HG03565 (cell line): ENCODE measurements around the gene CREB3L1.

ENCODE experiments used
- ATAC-seq: cut with Tn5 transposase; IDR thresholded peaks from one replicate; pipeline ENCODE4 v1.9.1; 2021; ENCODE audit warnings: mild to moderate bottlenecking, moderate library complexity; ENCODE audit not compliant: unreplicated experiment

CREB3L1 gene, protein sequence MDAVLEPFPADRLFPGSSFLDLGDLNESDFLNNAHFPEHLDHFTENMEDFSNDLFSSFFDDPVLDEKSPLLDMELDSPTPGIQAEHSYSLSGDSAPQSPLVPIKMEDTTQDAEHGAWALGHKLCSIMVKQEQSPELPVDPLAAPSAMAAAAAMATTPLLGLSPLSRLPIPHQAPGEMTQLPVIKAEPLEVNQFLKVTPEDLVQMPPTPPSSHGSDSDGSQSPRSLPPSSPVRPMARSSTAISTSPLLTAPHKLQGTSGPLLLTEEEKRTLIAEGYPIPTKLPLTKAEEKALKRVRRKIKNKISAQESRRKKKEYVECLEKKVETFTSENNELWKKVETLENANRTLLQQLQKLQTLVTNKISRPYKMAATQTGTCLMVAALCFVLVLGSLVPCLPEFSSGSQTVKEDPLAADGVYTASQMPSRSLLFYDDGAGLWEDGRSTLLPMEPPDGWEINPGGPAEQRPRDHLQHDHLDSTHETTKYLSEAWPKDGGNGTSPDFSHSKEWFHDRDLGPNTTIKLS

DNA sequence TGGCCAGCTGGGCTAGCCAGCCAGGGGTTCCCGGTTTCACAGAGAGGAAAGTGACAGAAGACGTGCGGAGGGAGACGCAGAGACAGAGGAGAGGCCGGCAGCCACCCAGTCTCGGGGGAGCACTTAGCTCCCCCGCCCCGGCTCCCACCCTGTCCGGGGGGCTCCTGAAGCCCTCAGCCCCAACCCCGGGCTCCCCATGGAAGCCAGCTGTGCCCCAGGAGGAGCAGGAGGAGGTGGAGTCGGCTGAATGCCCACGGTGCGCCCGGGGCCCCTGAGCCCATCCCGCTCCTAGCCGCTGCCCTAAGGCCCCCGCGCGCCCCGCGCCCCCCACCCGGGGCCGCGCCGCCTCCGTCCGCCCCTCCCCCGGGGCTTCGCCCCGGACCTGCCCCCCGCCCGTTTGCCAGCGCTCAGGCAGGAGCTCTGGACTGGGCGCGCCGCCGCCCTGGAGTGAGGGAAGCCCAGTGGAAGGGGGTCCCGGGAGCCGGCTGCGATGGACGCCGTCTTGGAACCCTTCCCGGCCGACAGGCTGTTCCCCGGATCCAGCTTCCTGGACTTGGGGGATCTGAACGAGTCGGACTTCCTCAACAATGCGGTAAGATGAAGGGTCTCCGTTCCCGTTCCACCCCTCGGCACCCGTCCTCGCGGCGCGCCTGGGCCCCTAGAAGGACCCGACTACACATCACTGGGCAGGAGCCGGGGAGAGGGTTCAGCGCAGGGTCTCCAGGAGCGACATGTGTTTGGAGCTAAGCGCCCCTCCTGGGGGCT, at the start of gene CREB3L1:
Gene CREB3L1, plus strand, starts transcription at position 41 of the 765 bp plus-strand sequence. Its CDS starts 450 bp downstream, at position 491.
- ATAC-seq: no peak

DNA sequence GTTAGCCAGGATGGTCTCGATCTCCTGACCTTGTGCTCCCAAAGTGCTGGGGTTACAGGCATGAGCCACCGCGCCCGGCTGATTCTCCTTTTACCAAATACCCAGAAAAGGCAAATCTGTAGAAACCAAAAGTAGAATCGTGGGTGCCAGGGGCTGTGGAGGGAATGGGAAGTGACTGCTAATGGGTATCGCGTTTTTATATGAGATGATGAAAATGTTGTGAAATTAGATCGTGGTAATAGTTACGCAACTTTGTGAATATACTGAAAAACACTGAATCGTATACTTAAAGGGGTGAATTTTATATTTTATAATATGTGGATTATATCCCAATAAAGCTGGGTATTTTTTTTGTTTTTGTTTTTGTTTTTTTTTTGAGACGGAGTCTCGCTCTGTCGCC, 48.2 kb upstream of the CREB3L1 start:
- no peak for ATAC-seq

DNA sequence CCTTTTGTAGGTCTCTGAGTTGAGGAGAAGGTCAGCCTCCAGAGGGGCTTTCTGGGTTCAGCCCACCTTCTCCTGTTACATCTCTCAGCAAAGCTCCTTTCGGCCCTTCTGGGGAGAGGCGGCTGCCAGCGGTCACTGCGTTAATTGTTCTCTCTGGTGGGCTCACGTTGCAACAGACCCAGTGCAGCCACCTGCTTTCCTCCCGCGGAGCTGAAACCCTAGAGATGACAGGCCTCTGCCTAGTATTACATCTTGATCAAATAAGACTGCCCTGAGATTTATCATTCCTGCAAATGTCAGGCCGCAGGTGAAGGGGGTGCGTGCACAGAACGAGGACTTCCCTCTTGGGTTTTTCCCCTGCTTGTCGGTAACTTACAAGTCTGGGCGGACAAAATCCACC, 43.2 kb upstream of the CREB3L1 start:
- ATAC-seq: no peak

GRCh38 chr11:46235777-46236688, 41.4 kb upstream of the CREB3L1 start:
- no peak for ATAC-seq

DNA sequence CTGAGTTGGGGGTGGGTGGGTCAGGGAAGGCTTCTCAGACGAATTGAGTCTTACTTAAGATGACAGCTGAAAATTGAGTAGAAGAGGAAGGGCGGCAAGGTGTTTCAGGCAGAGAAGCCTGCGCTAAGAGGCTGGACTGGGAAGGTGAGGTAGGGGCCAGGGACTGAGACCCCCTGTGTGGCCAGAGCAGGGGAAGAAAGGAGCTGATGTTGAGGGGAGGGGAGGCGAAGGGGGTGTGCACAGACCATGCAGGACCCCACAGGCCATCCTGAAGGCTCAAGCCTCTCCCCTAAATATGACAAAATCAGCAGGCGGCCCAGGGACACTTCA, 40.6 kb upstream of the CREB3L1 start:
- ATAC-seq: no peak

DNA sequence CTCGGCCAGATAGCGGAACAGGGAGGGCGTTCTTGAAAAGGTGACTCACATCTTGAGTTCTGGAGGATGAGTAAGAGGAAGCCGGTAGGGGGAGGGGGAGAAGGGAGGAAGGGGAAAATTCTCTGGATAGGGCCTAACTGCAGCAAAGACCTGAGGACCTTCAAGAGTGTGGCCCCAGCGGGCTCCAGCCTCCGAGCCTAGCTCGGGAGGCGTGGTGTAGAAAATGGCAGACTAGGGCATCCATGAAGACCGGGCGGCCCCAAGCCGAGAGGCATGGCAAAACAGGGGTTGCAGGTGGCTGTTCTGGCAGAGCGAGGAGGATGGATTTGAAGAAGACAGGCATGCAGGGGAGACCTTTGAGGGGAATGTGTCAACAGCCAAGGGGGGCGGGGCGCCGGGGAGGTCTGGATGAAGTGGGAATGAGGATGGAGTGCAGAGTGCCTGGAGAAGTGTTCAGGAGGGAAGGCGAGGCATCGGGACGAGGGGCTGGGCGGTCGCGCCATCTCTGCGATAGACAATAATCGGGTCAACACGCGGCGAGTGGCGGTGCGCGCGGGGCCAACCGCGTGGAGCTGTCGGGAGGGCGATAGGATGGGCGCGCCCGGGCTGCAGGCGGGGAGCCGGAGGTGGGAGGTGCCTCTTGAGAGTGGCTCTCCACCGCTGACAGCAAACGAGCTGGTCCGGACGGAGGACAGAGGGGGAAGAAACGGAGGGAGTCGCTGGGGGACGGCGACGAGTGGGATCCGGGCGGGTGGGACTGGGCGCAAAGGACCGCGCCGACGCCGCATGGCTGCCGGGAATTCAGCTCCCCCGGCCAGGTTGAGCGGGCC, 40.0 kb upstream of the CREB3L1 start:
- no peak for ATAC-seq

DNA sequence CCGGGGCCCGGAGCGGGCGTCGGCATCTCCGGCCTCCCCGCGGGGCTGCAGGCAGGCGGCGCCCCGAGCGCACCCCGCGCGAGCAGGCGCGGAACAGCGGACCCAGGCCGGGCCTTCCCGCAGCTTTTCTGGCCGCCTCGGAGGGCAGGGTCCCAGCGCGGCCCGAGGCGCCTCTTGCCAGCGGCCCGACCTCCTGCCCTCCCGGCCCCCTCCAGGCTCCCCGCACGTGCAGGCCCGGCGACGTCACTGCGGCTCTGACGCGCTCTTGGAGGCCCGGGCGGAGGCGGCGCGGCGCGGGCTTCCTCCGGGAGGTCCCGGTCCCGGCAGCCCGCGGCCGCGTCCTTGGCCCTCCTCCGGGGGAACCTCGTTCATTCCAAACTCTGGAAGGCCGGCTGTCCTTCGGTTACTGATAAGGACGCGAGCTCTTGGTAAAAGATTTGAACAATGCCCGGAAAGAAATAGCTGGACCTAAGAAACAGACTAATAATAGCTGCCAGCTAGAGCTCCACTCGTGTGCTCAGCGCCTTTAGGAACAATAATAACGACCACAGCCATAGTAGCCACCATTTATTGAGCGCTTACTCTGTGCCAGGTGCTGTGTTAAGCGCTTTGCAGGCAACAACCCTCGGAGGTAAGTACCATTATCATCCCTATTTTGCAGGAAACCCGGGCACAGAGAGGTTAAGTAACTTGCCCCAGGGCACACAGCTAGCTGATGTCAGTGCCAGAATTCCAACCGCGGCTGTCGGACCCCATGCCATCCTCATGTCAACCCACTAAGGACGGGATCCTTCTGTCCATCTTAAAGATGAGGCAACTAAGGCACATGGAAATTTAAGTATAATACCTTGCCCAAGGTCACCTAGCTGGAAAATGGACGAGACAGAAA, 39.1 kb upstream of the CREB3L1 start:
- ATAC-seq: no peak

DNA sequence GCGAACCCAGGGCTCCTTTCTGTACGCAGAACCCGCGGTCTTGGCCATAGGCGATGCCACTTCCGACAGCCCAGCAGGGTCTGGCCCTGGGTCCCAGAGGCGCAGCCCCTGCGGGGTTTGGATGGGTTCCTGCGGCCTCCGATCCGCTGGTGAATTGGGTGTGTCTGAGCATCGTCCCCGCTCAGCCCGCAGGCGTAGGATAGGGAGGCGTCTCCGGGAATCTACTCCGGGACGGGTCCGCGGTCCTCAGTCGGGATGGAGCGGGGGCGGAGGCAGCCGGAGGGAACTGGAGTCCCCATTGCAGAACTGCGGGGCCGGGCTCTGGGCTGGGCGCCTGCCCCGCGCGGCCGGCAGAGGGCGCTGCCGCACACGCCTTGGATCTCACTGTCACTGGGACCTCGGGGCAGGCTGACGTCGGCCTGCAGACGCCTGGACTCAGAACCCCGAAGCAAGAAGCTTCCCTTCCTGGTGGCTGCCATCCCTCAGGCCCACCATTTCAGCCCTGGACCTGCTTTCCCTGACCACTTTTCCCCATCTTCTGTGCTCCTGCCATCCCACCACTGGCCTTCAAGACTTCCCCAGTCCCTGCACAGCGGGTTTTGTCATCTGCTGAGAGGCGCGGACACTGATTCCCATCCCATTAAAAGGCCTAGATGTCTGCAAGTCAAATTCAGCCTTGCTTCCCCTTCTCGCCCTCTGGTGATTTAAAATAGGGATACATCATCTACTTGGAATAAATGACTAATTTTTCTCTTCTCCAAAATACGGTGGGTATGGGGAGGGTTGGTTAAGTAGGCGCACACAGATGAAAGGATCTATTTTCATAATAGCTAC, 38.3 kb upstream of the CREB3L1 start:
- peak; percentile 59 for ATAC-seq

- no peak for ATAC-seq
These were observed 37.7 kb upstream of the CREB3L1 start for GRCh38 chr11:46239801-46240061.

DNA sequence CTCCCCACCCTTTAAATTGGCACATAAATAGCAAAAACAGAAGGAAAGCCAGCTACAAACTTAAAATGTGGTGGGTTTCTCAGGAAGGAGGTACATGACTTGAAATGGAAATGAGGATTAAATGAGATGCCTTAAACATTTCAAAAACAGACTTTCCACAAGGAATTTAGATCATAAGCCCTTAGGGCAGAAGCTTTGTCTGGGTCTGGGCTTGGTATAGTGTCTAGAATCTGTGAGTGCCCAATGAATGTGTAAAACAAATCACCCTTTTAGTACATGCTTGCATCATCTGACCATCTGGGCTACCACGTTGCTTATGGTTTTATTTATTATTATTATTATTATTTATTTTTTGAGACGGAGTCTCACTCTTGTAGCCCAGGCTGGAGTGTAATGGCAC, 37.1 kb upstream of the CREB3L1 start:
- no peak for ATAC-seq

DNA sequence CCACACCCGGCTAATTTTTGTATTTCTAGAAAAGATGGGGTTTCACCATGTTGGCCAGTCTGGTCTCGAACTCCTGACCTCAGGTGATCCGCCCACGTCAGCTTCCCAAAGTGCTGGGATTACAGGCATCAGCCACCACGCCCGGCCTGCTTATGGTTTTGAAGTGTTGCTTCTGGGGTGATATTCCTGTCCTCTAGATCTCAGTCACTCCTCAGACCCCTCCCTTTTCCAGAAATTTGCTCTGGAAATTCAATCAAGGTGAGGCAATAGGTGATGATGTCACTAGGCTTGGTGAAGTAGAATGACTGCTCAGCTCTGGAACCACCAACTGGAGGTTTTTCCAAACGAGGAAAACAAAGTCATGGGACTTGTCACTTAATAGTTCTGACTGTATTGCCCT, 36.6 kb upstream of the CREB3L1 start:
- no peak for ATAC-seq

DNA sequence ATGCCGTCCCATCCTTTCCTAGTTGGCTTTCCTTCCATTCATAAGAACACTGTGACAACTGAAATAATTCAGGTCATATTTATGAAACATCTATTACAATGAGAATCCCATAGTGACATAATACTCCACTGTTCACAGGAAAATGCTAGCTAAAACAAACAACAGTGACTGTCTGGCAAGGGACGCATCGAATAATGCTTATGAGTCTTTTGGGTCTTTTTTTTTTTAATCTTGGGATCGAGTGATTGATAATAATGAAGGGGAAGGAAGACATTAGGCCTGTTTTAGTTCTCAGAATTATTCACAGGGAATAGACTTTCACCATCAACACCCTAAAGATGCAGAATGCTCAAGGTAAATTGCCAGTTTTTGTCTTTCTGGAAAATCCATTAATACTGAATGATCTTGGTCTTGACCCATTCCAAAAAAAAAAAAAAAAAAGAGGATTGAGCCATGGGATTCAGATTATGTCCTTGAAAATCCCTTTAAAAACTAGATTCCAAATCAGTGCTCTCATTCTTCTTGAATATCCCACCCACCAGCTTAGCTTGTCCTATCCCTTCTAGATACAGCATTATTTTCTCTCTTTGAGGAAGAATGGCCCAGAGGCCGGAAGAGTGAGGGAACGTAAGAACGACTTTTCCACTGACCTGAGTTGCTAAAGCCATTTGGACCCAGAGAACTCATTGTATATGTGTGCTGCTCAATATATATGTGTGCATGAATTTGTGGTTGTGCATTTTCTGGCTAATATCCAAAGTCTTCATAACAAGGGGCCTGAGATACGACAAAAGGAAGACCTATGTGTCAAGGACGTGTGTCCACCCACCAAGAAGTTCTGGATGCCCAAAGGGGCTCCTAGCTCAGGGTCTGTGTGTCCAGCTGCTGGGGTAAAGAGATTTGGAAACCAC, 35.2 kb upstream of the CREB3L1 start:
- no peak for ATAC-seq

GRCh38 chr11:46242952-46243795, 34.3 kb upstream of the CREB3L1 start:
- ATAC-seq: peak; percentile 71

DNA sequence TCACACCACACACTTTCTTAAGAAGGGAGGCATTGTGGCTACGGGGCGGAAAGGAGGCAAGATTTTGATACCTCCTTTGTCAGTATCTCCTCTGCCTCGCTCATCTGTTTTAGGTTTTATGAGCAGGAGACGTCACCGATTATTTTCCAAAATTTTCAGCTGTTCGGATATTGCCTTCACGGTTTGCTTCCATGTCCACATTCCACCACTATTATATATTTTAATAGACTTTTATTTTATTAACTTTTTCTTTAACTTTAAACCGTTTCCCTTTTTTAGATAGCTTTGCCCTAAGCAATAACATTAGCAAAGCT, 33.7 kb upstream of the CREB3L1 start:
- ATAC-seq: no peak

GRCh38 chr11:46246521-46246920, 30.9 kb upstream of the CREB3L1 start:
- no peak for ATAC-seq

GRCh38 chr11:46247090-46247489, 30.4 kb upstream of the CREB3L1 start:
- no peak for ATAC-seq

GRCh38 chr11:46247659-46248058, 29.8 kb upstream of the CREB3L1 start:
- no peak for ATAC-seq
